GM21423 (cell line): ENCODE data around the gene RALGAPA1.
"Not testable (repeated sequence)": the region's sequence is repeated elsewhere in the genome, so short reads cannot be mapped to it uniquely, and the experiment has no call there.

ENCODE experiments used
- ATAC-seq: cut with Tn5 transposase; IDR thresholded peaks from one replicate; pipeline ENCODE4 v1.9.1; 2021; ENCODE audit warnings: mild to moderate bottlenecking, moderate library complexity; ENCODE audit not compliant: unreplicated experiment

Gene RALGAPA1

DNA sequence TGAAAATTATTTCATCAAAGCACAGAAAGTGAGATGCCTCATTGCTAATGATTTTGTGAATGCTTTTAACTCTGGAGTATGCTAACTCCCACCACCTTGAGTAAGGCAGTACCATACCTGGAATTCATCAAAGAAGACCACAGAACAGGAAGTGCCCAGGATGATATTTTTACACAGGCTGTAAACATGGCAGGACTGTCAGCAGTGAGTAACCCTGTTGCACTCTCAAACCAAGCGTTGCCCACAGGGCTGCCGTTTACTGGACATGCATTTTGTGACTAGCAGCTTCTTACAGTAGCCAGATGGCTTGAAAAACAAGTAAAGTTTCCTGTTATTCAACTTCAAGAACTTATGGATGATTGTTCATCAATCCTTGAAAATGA lies 42.4 kb downstream of the RALGAPA1 start:
- ATAC-seq = no peak

DNA sequence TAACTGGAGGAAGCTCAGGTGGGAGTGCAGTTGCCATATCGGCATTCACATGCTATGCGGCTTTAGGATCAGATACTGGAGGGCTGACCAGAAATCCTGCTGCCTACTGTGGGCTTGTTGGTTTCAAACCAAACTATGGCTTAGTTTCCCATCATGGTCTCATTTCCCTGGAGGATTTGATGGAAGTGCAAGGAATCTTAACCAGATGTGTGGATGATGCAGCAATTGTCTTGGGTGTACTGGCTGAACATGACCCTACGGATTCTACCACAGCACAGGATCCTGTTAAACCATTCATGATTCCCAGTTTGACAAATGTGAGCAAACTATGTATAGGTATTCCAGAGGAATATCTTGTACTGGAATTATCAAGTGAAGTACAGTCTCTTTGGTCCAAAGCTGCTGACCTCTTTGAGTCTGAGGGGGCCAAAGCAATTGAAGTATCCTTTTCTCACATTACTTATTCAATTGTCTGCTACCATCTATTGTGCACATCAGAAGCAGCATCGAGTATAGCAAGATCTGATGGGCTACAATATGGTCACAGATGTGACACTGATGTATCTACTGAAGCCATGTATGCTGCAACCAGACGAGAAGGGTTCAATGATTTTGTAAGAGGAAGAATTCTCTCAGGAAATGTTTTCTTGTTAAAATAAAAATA lies 42.9 kb downstream of the RALGAPA1 start:
- ATAC-seq = no peak

DNA sequence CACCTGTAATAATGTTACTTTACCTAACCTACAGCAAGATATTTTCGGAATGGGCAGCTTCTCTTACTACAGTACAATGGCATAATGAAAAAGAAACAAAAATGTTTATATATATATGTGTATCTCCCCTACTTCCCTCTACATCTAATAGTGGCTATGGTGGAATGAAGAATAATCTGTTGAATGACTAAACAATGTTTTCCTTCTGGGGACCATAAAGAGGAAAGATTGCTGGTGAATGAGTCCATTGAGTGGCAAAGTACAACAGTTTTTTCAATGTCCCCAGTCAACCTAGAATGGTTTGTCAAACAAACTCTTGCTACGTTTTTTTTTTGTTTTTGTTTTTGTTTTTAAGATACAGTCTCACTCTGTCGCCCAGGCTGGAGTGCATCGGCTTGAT lies 47.2 kb downstream of the RALGAPA1 start:
- no peak for ATAC-seq

DNA sequence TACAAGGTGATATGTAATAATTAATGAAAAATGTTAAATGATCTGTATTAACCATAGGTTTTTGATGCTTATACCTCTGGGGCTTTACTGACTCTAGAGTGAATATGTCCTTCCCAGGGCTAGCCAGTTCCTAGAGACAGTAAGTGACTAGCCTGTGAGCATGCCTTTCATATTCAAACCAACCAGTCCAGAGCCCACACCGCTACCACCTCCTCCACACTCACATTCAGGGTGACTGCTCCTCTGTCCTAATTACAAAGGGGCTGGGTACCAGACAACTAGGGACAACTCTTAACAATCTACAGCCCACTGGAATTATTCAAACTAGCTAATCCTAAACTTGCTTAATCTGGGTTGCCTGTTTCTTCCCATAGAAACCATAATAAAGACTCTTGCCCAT lies 49.0 kb downstream of the RALGAPA1 start:
- no peak for ATAC-seq

DNA sequence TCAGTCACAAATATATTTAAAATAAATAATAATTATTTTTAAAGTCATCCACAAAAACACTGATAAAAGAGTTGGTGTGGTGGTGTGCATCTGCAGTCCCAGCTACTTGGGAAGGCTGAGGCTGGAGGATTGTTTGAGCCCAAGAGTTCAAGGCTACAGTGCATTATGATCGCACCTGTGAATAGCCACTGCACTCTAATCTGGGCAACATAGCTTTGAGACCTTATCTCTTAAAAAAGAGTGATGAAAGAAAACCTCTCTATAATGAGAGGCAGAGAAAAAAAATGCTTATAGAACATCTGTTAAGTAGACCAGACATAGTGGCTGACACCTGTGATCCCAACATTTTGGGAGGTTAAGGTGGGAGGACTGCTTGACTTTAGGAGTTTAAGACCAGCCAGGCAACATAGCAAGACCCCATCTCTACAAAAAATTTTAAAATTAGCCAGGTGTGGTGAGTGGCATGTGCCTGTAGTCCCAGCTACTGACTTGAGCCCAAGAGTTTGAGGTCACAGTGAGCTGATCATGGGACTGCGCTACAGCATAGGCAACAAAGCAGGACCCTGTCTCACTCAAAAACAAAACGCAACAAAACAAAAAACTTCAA lies 50.5 kb downstream of the RALGAPA1 start:
- no peak for ATAC-seq

DNA sequence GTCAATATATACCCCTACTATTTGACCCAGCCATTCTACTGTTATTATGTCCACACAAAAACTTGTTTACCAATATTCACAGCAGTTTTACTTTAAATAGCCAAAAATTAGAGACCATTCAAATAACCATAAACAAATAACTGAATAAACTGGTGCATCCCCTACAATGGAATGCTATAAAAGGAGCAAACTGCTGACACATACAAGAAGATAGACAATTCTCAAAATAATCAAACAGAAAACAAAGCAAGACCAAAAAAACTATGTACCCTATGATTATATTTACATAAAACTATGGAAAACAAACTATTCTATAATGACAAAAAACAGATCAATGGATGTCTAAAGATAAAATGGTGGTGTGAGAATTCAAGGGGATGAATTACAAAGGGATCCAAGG lies 54.4 kb downstream of the RALGAPA1 start:
- no peak for ATAC-seq

DNA sequence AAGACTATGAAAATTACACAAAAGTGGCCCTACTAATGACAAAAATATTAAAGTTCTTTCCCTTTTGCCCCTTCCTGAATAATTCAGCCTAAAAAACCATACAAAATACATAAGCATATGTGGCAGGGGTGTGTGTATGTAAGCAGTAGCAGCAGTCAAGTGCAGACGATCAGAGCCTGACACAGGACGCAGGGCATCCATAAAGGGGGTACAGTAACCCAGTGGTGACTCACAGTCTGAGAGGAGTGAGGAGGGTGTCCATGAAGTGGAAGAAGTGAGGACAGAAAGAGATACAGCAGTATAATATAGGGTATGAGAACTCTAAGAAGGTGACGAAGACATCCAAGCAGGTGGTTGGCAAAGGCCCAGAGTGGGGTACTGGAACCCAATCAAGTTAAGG lies 56.7 kb downstream of the RALGAPA1 start:
- ATAC-seq = no peak

DNA sequence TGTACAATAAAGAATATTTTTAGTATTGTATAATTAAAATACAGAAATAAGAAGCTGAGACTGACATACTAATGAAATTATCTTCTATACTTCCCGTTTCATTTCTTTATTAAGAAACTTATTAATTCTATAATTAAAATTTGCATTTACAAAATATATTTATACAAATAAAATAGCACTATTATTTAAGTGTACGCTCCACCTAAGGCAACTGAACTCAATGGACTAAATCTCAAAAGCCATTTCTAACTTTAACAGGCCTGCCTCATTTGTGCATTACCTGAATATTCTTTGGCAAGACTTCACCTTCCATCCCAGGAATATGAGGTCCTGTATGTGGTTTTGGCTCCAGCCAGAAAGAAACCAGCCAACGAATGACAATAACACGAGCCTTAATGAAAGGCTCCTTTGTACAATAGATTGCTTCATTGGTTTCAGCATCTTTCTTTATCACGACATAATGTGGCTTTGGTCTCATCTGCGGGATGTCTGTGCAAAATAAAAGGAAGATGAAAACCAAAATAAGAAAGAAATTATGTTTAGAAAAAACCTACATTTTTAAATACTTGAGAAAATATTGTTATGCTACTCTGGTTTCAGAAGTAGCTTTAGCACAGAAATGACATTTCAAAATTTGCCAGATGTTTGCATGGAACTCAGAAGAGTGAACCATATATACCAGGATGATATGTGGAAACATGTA lies 58.7 kb downstream of the RALGAPA1 start:
- ATAC-seq = no peak

DNA sequence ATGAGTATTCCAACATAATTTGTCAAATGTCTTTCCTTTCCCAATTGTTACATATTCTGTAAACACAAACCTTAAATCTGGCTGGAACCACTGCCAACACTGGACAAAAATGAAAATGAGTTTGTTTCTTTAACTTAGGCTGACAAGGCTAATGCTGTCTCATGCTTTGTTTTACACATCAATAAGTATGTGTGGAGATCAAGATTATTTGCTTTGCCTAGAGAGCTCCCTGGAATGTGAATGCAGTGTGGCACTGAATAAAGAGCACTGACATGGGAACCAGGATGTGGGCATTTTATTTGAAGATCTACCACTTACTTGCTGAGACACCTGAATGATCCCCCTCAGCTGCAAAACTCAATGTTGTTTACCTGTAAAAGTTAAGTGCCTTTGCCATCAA lies 61.7 kb downstream of the RALGAPA1 start:
- ATAC-seq = no peak

DNA sequence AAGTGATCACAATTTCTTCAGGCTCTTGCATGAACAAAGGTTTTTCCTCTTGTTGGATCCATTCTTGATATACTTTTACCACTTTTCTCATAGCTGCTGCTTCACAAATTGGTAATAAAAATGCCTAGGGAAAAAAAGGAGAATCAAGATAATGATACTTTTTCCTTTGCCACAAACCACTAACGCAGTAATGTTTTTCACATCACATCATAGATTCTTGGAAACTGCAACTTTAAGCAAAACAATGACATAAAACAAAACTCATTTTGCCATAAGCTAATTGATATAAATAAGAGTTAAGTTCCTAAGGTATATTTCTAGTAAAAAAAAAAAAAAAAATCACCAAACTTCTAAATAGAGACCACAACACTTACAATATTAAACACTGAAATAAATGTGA lies 66.7 kb downstream of the RALGAPA1 start:
- no peak for ATAC-seq

DNA sequence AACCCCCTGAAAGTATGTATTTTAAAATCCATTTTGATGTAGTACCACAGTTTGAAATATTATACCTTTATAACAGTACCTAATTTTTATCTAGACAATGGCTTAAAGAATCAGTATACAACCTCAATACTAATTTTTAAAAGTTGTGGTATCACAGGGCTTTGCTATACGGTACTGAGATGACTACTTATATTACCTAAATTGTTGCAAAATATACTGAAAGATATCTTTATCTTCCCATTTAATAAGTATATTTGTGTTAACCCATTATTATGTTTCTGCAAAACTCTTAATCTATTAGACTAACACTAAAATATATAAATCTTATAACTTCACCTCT lies 67.1 kb downstream of the RALGAPA1 start:
- no peak for ATAC-seq

DNA sequence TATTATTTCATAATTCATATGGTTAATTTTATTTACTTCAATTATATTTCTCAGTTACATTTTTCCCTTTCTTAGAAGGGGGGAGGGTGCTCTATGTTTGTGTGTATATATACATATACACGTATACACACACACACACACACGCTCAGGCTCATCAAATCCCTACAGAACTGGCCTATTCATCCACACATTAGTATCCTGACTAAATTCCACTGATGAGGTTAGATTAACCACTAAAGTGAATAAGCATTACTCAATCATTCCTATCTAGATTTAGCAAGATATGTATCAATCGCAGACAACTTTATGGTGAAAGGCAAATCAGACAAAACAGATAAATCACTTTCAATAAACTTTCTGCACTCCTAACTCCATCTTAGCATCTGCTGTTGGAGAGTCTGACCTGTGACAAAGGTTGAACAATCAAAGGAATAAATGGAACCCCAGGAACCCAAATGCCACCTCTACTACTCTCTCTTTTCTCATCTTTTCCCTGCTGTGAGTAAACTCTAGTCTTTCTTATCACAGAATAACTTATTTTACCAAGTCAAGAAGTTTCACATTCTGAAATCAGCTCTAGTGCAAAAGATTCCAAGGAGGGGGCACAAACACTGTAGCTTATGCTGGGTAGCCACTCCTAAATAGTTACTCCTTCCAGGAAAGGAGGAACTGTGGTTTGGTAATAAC lies 67.6 kb downstream of the RALGAPA1 start:
- ATAC-seq = no peak

DNA sequence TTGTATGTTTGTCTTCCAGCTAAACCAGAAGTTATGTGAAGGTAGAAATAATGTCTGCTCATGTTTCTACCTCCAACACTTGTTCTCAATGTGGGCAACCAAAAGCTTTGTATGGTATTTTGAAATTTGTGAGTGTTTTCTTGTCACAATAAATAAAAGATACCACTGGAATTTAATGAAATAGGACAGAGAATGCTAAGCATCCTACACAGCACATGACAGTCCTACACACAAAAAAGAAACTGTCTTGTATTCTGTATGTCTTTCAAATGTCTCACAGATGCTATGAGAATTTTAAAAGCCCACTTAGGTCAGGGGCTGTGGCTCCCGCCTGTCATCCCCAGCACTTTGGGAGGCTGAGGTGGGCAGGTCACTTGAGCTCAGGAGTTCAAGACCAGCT lies 68.9 kb downstream of the RALGAPA1 start:
- ATAC-seq = no peak

DNA sequence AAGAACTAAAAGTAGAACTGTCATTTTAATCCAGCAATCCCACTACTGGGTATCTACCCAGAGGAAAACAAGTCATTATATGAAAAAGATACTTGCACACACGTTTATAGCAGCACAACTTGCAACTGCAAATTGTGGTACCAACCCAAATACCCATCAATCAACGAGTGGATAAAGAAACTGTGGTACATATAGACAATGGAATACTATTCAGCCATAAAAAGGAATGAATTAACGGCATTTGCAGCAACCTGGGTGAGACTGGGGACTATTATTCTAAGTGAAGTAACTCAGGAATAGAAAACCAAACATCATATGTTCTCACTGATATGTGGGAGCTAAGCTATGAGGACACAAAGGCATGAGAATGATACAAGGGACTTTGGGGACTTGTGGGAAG lies 73.9 kb downstream of the RALGAPA1 start:
- ATAC-seq = not testable (repeated sequence)

DNA sequence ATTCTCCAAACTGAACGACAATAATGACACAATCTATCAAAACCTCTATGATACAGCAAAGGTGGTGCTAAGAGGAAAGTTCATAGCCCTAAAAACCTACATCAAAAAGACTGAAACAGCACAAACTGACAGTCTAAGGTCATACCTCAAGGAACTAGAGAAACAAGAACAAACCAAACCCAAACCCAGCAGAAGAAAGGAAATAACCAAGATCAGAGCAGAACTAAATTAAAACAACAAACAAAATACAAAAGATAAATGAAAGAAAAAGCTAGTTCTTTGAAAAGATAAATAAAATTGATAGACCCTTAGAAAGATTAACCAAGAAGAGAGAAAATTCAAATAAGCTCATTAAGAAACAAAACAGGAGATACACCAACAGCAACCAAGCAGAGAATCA lies 75.6 kb downstream of the RALGAPA1 start:
- ATAC-seq = not testable (repeated sequence)

DNA sequence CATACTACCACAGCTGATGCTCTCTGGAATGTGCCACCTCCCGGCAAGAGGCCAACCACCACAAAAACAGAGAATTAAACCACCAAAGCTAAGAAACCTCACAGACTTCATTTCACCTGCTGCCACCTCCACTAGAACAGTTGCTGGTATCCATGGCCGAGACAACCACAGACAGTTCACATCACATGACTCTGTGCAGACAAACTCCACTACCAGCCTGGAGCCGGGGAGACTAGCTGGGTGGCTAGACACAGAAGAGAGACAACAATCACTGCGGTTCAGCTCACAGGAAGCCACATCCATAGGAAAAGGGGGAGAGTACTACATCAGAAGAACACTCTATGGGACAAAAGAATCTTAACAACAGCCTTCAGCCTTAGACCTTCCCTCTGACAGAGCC lies 78.2 kb downstream of the RALGAPA1 start:
- no peak for ATAC-seq

DNA sequence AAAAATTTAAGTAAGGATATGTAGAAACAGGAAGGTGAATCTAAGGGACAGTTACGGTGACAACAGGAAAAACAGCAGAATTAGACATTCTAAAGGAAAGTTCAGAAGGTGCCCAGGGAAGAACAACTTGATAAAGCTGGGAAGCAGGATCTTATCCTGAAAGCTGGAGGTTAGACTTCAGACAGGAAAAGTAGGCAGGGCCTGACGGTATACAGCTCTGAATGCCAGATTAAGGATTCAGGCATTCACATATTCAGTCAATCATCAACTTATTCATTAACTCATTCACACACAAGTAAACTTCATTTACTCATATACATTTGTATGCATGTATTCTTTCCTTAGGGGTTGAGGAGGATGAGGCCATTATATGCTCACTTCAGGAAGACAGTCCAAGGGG lies 81.3 kb downstream of the RALGAPA1 start:
- no peak for ATAC-seq

DNA sequence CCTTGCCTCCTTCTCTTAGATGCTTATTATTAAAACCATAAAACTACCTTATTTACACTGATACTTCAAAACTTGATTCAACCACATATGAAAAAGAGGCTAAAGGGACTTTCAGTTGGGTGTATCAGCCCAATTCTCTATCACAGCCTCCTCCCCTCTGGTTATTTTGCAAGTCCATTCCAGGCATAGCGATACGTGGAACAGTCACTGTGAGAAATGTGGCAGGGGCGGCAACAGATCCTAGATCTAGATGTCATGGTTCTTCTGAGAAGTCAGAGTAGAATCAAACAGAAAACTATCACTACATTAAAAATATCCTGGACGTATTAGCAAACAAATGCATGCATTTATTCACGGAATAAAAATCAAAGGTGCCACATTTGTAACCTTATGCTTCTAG lies 83.2 kb downstream of the RALGAPA1 start:
- ATAC-seq = no peak

DNA sequence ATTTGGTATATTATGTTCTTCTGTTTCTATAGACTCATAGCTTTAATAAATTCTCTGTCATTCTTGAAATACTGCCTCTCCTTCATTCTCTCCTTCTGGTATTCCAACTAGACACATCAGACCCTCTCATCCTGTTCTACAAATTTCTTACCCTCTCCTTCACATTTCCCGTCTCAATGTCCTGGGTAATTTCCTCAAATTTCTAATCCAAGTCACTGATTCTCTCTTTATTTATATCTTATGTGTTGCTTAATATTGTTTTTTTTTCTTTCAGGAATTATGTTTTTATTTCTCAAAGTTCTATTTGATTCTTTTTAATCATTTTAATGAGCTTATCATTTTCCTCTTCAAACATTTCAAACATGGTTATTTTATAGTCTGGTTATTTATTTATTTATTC lies 94.0 kb downstream of the RALGAPA1 start:
- no peak for ATAC-seq

DNA sequence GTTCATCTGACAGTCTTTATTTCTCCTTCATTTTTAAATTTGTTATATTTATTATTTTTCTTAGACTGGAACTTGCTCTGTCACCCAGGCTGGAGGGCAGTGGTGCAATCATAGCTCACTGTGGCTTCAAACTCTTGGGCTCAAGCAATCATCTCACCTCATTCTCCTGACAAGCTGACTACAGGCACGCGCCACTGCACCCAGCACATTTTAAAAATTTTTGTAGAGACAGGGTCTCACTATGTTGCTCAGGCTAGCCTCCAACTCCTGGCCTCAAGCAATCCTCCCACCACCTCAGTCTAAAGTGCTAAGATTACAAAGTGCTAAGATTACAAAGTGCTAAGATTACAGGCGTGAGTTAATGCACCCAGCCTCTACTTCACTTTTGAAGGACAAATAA lies 96.6 kb downstream of the RALGAPA1 start:
- ATAC-seq = no peak

DNA sequence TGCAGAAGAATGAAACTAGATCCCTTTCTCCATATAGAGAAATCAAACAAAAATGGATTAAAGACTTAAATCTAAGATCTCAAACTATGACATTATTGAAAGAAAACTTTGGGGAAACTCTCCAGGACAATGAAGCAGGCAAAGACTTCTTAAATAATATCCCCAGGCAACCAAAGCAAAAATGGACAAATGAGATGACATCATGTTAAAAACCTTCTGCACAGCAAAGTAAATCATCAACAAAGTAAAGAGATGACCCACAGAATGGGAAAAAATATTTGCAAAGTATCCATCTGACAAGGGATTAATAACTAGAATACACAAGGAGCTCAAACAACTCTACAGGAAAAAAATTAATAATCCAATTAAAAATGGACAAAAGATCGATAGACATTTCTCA lies 101.0 kb downstream of the RALGAPA1 start:
- ATAC-seq = no peak

DNA sequence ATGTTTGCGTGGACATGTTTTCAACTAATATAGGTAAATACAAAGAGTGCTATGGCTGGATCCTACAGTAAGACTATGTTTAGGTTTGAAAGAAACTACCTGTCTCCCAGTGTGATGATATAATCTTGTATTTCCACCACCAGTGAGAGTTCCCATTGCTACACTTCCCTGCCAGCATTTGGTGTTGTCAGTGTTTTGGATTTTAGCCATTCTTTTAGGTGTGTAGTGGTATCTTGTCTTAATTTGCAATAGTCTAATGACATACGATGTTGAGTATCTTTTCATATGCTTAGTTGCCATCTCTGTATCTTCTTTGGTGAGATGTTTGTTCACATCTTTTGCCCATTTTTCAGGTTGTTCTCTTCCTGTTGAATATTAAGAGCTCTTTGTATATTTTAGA lies 103.5 kb downstream of the RALGAPA1 start:
- no peak for ATAC-seq
